Vagina (tissue), 2 donors: ENCODE data around the gene GMPPB.
"Not testable (repeated sequence)": the region's sequence is repeated elsewhere in the genome, so short reads cannot be mapped to it uniquely, and the experiment has no call there.

ENCODE experiments used
- CTCF ChIP-seq, 3 experiments: fragments of 450-650 bp in 2 of 3; fragments of 200-600 bp in 1 of 3; sonication (generic) in 1 of 3; IDR thresholded peaks; one replicate each; pipeline ENCODE4 v1.5.1; 2017 to 2019; ENCODE audit warnings: antibody characterized with exemption in 3 of 3, mild to moderate bottlenecking in 2 of 3, moderate library complexity in 2 of 3
- POLR2A ChIP-seq, 2 donors: fragments of 450-650 bp; IDR thresholded peaks; one replicate each; pipeline ENCODE4 v1.6.1; 2017; ENCODE audit warnings: antibody characterized with exemption in 2 of 2, mild to moderate bottlenecking in 2 of 2, moderate library complexity in 2 of 2
- POLR2AphosphoS5 ChIP-seq, 2 donors: sonication (generic); formaldehyde crosslinking; IDR thresholded peaks; one replicate each; pipeline ENCODE4 v1.9.0; 2017; ENCODE audit warnings: antibody characterized with exemption in 2 of 2, mild to moderate bottlenecking in 2 of 2, low read depth in 1 of 2; ENCODE audit not compliant: insufficient read depth in 1 of 2

GRCh38 chr3:49690856-49691255 lies 32.9 kb downstream of the GMPPB start:
- TF ChIP-seq POLR2A (IDR thresholded peaks at IDR 0.05); POLR2AphosphoS5 (IDR thresholded peaks at IDR 0.05; ENCODE audit: insufficient read depth in 1 of 2, low read depth in 1 of 2); CTCF (IDR thresholded peaks at IDR 0.05): not testable (repeated sequence)
